GM12875 (cell line): ENCODE data around the gene CKAP4.

ENCODE experiments used
- H3K4me3 ChIP-seq: one replicate; pipeline ENCODE4 v1.5.1; 2011; ENCODE audit warnings: low read depth, low read length, control low read depth
- TF ChIP-seq, protein P1 (sequence below): IDR thresholded peaks from 2 replicates; pipeline ENCODE4 v1.5.1; 2011; ENCODE audit warnings: low read depth, mild to moderate bottlenecking, control low read depth, inconsistent platforms, low read length, moderate library complexity, borderline replicate concordance; ENCODE audit not compliant: insufficient read depth

The CKAP4 gene

DNA sequence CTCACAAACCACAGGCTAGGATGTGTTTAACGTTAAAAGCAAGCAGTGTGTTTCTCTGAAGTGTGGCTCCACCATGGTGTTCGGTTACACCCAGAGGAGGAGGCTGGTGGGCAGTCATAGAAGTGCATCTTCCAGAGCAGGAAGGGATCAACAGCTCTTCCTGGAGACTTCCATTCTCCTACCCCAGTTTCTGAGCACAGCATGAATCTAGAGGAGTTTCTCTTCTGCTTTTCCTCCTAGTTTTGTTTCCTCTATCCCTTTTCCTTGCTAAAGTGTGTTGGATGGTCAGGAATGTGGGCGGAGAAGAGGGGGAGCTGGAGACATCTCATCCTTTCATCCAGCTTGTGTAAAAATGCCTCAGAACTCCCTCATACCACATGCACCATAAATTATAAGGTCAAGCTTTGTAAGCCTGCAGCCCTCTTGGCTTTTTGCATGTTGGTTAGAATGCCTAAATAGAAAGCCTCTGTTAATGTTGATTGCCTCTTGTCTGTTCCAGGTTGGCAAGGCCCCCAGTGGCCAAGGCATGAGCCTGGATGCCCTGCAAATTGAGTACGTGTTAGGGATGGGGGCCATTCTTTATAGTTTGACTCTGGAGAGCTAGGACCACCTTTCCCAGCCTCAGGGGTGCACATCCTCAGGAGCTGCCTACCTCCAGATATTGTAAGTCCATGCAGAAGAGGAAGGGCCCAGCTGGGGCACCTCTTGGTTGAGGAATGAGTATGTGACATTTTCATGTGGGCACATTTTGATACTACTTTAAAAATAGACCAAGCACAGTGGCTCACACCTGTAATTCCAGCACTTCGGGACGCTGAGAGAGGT lies 4.0 kb upstream of the CKAP4 start:
- no peak overlapping the region for H3K4me3 ChIP-seq
- TF ChIP-seq, protein P1, sequence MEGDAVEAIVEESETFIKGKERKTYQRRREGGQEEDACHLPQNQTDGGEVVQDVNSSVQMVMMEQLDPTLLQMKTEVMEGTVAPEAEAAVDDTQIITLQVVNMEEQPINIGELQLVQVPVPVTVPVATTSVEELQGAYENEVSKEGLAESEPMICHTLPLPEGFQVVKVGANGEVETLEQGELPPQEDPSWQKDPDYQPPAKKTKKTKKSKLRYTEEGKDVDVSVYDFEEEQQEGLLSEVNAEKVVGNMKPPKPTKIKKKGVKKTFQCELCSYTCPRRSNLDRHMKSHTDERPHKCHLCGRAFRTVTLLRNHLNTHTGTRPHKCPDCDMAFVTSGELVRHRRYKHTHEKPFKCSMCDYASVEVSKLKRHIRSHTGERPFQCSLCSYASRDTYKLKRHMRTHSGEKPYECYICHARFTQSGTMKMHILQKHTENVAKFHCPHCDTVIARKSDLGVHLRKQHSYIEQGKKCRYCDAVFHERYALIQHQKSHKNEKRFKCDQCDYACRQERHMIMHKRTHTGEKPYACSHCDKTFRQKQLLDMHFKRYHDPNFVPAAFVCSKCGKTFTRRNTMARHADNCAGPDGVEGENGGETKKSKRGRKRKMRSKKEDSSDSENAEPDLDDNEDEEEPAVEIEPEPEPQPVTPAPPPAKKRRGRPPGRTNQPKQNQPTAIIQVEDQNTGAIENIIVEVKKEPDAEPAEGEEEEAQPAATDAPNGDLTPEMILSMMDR = no peak

GRCh38 chr12:106249411-106250135 lies 1.8 kb upstream of the CKAP4 start:
- TF ChIP-seq, protein P1 = no peak
- H3K4me3 ChIP-seq = no peak overlapping the region

- peak overlapping the region; percentile 87 for H3K4me3 ChIP-seq
- TF ChIP-seq, protein P1 = no peak
Measured at GRCh38 chr12:106248846-106249371, 1.1 kb upstream of the CKAP4 start.

DNA sequence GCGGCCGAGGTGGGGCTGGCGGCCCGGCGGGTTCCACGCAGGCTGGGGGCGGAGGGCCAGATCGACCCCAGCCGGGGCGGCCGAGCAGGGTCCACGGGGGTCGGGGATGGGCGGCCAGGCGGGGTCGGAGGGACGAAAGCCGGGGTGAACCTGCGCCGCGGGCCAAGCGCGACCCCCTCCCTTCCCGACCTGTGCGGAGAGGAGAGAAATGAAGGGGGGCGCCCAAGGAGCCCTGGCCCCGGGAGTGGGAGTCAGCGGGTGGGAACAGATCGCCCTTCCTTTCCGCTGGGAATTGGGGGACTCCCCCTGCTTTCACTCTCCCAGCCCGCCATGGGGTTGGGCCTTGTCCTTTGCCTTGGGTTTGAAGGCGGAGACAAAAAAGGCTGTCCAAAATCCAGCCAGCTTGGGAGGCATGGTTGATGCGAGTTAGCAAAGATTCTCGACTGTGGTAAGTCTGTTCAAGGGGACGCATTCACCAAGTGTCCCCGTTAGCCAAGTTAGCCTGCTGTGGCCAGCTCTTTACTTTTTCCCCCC lies 559 bp upstream of the CKAP4 start:
- H3K4me3 ChIP-seq = peak overlapping the region; percentile 87

DNA sequence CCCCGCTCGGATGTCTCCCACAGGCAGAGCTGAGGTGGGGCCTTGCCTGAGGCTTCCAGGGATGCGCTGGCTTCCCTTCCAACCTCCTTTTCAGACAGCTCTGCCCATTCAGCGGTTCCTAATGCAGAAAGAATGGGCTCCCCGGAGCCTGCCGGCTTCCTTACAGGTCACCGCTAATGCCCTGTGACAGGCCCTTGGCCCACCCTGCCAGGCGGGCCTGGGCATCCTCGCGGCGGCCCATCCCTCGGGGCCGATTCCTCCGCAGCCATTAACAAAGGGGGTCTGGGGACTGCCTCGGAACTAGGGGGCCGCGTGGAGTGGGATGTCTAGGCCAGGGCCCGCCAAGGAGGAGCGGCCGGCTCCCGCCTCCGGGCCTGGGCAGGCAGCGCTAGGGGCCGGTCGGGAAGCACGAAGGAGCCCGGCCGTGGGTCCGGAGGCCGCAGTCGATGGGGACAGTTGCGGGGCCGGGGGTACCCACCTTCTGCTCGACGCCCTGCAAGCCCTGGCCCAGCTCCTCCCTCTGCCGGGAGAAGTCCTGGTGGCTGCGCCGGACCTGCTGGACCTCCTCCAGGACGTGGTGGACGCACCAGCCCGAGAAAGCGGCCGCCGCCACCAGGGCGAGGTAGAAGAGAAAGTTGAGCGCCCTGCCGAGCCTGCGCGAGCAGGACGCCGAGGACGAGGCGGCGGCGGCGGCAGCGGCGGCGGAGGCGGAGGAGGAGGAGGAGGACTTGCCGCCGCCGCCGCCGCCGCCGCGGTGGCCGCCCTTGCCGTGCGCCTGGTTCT lies 738 bp downstream of the CKAP4 start:
- TF ChIP-seq, protein P1 = no peak

More for the DNA sequence above, 559 bp upstream of the CKAP4 start:
- TF ChIP-seq, protein P1 = no peak

GRCh38 chr12:106245767-106246166 lies 2.1 kb downstream of the CKAP4 start:
- H3K4me3 ChIP-seq = no peak overlapping the region
- TF ChIP-seq, protein P1 = no peak

More for the DNA sequence above, 738 bp downstream of the CKAP4 start:
- H3K4me3 ChIP-seq = peak overlapping the region; percentile 87
